GM19043 (cell line): ENCODE data around the gene FGFR2.
"Not testable (repeated sequence)": the region's sequence is repeated elsewhere in the genome, so short reads cannot be mapped to it uniquely, and the experiment has no call there.

Experiments
- ATAC-seq: cut with Tn5 transposase; IDR thresholded peaks from one replicate; pipeline ENCODE4 v1.9.1; 2021; ENCODE audit warnings: low read depth; ENCODE audit not compliant: unreplicated experiment

Gene FGFR2

DNA sequence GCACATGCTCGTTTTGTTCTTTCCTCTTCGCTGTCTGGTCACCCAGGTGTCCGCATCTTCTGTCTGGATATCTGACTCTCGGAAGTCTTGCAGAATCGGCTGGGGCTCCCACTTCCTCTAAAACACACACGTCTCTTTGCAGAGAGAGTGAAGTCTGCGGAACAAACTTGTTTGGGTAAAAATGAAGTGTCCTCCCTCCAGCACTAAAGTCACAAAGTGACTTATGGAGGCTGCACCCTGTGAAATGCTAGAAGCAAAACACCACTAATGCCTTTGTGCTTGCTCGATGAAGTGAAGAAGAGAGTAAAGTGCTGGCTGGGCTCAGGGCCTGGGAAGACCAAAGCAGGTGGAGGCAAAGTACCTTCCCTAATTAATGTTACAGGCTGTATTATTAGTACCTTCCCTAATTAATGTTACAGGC, 71.4 kb downstream of the FGFR2 start:
- ATAC-seq = no peak

DNA sequence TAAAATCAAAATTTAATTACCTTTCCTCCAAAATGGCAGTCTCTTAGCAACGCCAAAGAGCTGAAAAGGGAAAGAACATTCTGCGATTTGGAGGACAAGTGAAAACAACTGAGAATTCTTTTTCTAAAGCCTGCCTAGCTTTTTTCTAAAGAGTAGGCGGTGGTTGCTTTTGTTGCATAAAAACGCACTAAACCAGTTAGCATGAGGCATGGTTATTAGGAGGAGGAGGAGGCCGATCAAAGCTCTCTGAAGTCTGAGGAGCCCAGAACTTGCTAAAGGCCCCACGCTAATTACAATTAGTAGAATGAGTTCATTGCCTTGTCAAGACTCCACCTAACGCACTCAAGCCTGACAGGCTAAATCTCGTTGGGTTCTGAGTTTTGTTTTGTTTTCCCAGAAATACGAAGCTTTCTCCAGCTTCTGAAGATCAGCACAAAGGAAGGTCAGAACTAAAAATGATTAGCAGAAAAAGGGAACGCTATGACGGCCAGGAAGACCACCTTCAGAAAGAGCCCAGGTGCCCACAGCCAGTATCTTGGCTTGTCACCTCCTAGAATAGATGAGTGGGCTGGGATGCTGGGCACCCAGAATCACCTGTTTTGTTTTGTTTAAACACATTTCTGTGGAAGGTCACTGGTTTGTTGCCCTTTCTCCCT, 72.0 kb downstream of the FGFR2 start:
- ATAC-seq = no peak

- no peak for ATAC-seq
These were observed 72.8 kb downstream of the FGFR2 start for GRCh38 chr10:121525251-121526134.

GRCh38 chr10:121524157-121524817, 74.0 kb downstream of the FGFR2 start:
- no peak for ATAC-seq

GRCh38 chr10:121522831-121523230, 75.4 kb downstream of the FGFR2 start:
- ATAC-seq = no peak

- ATAC-seq = no peak
These were observed 76.3 kb downstream of the FGFR2 start for GRCh38 chr10:121521794-121522556.

- ATAC-seq = not testable (repeated sequence)
These were observed 77.7 kb downstream of the FGFR2 start for GRCh38 chr10:121520526-121520925.

GRCh38 chr10:121519901-121520493, 78.2 kb downstream of the FGFR2 start:
- no peak for ATAC-seq

DNA sequence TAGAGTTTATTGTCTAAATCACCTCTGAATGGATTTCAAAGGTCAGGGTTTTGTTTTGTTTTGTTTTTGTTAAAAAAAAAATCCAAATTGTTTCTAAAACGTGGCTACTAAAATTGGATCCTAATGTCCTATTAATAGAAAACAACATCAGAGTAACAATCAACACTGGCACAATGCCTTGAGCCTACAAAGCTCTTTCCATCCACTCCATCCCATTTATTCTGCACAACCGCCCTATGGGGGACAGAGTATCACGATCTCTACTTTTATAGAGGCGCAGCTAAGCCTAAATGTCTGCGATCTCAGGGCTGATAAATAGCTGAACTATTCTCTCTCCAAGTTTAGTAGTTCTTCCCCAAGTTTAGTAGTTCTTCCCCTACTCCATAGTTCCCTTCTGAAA, 78.8 kb downstream of the FGFR2 start:
- ATAC-seq = no peak

DNA sequence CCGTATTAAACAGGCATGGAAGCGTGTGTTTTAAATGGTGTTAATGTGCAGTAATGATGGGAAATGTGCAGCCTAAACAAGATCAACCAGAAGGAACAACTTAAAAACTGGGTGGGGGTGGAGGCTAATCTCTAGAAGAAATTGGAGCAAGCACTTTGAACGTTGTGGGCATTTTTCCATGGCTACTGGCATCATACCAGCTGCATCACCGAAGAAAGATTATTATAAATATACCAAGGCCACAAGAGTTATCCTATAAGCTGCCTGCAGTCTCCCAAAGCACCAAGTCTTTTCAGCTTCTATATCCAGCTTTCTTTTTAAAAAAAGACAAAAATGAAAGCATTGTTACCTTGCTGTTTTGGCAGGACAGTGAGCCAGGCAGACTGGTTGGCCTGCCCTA, 79.9 kb downstream of the FGFR2 start:
- ATAC-seq = no peak

DNA sequence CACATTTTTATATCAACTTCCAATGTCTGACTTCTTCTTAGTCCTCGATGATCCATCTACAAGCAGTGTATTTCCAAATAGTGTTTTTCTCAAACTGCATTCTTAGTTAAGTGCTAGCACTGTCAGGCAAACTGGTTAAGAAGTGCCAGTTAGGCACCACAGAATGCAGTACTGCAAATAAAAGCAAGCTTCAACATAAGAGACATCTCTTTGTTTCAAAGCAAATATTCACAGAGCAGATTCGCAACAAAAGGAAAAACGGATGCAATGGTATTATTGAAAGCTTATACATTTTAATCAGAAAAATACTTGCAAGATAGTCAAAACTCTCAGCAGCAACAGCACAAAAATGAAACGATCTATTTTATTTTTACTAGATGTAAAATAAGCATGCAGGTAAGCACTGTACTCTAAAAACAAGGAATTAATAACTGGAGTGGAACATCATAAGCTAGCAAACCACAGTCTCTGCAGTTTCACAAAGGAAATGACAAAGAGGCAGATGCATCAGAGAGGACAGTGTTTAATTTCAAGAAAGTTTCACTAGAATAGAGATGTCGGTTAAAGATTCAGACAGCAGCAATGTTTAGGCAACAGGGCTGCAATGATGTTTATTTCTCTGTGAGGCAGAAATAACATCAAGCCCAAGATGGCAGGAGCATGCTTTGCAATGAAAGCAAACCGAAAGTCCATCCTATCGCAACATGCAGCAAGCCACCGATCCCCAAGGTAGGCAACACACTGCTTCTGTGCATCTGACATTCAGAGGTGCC, 82.0 kb downstream of the FGFR2 start:
- peak; percentile 92 for ATAC-seq

GRCh38 chr10:121514141-121514865, 83.9 kb downstream of the FGFR2 start:
- ATAC-seq = no peak

GRCh38 chr10:121511943-121512342, 86.3 kb downstream of the FGFR2 start:
- no peak for ATAC-seq

DNA sequence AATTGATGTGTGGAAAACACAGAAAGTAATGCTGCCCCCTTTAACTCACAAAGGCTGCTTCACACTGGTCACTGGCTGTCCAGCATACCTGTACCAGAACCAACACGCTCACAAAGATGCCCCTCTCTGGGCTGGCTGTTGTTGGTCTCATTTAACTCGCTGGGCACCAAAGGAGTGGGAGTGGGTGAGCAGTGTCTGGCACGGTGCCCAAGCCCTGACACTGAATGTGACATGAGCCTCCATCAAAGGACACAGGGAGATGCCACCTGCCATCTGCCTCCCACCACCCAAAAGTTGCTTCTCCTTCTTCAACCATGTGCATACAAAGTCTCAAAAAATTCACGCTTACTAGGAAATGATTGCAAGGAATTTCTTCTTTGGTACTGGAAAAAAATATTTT, 86.8 kb downstream of the FGFR2 start:
- no peak for ATAC-seq

GRCh38 chr10:121510201-121510771, 88.0 kb downstream of the FGFR2 start:
- ATAC-seq = no peak

- ATAC-seq = no peak
These were observed 88.4 kb downstream of the FGFR2 start for GRCh38 chr10:121509796-121510195.

DNA sequence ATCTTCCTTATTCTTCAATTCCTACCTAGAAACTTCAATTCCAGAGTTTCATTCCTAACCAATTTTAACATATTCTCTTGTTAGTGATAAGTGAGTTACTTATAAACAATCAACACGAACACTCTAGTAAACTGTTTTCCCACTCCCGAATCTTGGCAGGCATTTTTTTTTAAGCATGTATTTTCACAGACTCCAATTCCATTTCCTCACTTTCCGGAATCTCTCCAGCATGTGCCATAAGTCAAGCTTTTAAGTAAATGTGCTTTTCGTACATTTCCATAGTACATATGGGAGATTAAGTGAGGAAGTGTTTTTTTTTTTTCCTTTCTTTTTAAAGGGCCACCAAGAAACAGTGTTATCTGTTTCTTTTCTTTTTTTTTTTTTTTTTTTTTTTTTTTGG, 89.1 kb downstream of the FGFR2 start:
- no peak for ATAC-seq

GRCh38 chr10:121503587-121504051, 94.6 kb downstream of the FGFR2 start:
- ATAC-seq = no peak
